Gastrocnemius medialis (tissue), 4 donors: ENCODE results near the gene URM1. TPM values are rescaled to one million over a fixed set of nuclear protein-coding genes. Genes with fewer than 3 reads are reported as not detected.

ENCODE experiments used
- ATAC-seq, 2 donors: fragments of 150-250 bp; one replicate each; pipeline ENCODE4 v1.9.1; 2016
- DNase-seq, 2 donors: peaks; one replicate each; pipeline ENCODE4 v3.0.0-alpha.2; 2019
- H3K27ac ChIP-seq, 4 donors: fragments of 200-600 bp; sonication (generic); 1 replicate in 1 of 4; 2 replicates in 3 of 4; pipeline ENCODE4 v1.5.1; 2016 to 2018; ENCODE audit warnings: mild to moderate bottlenecking in 2 of 4, moderate library complexity in 1 of 4
- H3K27me3 ChIP-seq, 3 donors: fragments of 200-600 bp; sonication (generic) in 2 of 3; 1 replicate in 1 of 3; 2 replicates in 2 of 3; pipeline versions ENCODE4 v1.5.1 to v1.6.0; 2016 to 2019; ENCODE audit warnings: mild to moderate bottlenecking in 1 of 3, moderate library complexity in 1 of 3
- H3K36me3 ChIP-seq, 2 donors: fragments of 200-600 bp; sonication (generic) in 1 of 2; one replicate each; pipeline ENCODE4 v1.5.1; 2017 to 2018
- H3K4me1 ChIP-seq, 2 donors: fragments of 200-600 bp; sonication (generic) in 1 of 2; one replicate each; pipeline ENCODE4 v1.5.1; 2016 to 2017; ENCODE audit warnings: mild to moderate bottlenecking in 2 of 2
- H3K4me3 ChIP-seq, 4 donors: fragments of 200-600 bp; sonication (generic) in 3 of 4; 1 replicate in 1 of 4; 2 replicates in 3 of 4; pipeline ENCODE4 v1.5.1; 2016 to 2019; ENCODE audit warnings: mild to moderate bottlenecking in 2 of 4
- H3K9me3 ChIP-seq, 3 donors: fragments of 200-600 bp; sonication (generic) in 2 of 3; 1 replicate in 1 of 3; 2 replicates in 2 of 3; pipeline ENCODE4 v1.5.1; 2016 to 2019
- POLR2A ChIP-seq, 2 donors: fragments of 450-650 bp; IDR thresholded peaks; one replicate each; pipeline ENCODE4 v1.6.1; 2017; ENCODE audit warnings: antibody characterized with exemption in 2 of 2, mild to moderate bottlenecking in 2 of 2, moderate library complexity in 2 of 2
- in situ Hi-C, 4 donors: fragments of 200-750 bp; cut with MboI; loops; one replicate each; pipeline versions ENCODE4 v1.15.0 to v1.8.0; 2017; ENCODE audit warnings: low sequenced_read_pairs in 4 of 4
- intact Hi-C: fragments of 100-400 bp; cut with DNase I; formaldehyde crosslinking; loops from one replicate; pipeline ENCODE4 v1.15.1; 2023; ENCODE audit warnings: low total_unique reads
- total RNA-seq, 4 donors: library from RNA; depleted of rRNA; stranded (reverse); fragments of >200 nt; gene quantifications; one replicate each; pipeline versions ENCODE4 v1.1.0 to v1.2.3, GENCODE V29; 2016
- TF ChIP-seq, protein P1 (sequence below), 5 experiments: fragments of 450-650 bp in 3 of 5; fragments of 200-600 bp in 2 of 5; sonication (generic) in 2 of 5; IDR thresholded peaks in 4 of 5; conservative IDR thresholded peaks in 1 of 5; 1 replicate in 4 of 5; 2 replicates in 1 of 5; pipeline ENCODE4 v1.5.1; 2016 to 2019; ENCODE audit warnings: antibody characterized with exemption in 5 of 5, mild to moderate bottlenecking in 3 of 5, moderate library complexity in 3 of 5

The URM1 gene
- total RNA-seq, 4 donors from 2014 or later: 24.1 to 34.1 (median 32.9) TPM

GRCh38 chr9:128349772-128350171, 21.4 kb upstream of the URM1 start:
- intact Hi-C loops: no loop called here
- no peaks in the 10 kb centered on the region for H3K4me1 ChIP-seq
- DNase-seq: no peak
- TF ChIP-seq POLR2A (IDR thresholded peaks at IDR 0.05): no peak
- TF ChIP-seq, protein P1, sequence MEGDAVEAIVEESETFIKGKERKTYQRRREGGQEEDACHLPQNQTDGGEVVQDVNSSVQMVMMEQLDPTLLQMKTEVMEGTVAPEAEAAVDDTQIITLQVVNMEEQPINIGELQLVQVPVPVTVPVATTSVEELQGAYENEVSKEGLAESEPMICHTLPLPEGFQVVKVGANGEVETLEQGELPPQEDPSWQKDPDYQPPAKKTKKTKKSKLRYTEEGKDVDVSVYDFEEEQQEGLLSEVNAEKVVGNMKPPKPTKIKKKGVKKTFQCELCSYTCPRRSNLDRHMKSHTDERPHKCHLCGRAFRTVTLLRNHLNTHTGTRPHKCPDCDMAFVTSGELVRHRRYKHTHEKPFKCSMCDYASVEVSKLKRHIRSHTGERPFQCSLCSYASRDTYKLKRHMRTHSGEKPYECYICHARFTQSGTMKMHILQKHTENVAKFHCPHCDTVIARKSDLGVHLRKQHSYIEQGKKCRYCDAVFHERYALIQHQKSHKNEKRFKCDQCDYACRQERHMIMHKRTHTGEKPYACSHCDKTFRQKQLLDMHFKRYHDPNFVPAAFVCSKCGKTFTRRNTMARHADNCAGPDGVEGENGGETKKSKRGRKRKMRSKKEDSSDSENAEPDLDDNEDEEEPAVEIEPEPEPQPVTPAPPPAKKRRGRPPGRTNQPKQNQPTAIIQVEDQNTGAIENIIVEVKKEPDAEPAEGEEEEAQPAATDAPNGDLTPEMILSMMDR (IDR thresholded peaks at IDR 0.05 in 4 of 5, conservative IDR thresholded peaks at IDR 0.05 in 1 of 5): no peak
- peaks cover 0 to 75% of the 10 kb centered on the region in 2 donors for H3K36me3 ChIP-seq
- H3K27me3 ChIP-seq: no peaks in the 10 kb centered on the region
- ATAC-seq: no peak
- H3K4me3 ChIP-seq: no peak overlapping the region
- no peaks in the 10 kb centered on the region for H3K9me3 ChIP-seq
- H3K27ac ChIP-seq: no peak overlapping the region
- in situ Hi-C loops: loop anchor here in 1 of 4 donors (25.0 kb wide), 1 partner anchor 162 kb away; the partner anchor contains the start of gene CIZ1

DNA sequence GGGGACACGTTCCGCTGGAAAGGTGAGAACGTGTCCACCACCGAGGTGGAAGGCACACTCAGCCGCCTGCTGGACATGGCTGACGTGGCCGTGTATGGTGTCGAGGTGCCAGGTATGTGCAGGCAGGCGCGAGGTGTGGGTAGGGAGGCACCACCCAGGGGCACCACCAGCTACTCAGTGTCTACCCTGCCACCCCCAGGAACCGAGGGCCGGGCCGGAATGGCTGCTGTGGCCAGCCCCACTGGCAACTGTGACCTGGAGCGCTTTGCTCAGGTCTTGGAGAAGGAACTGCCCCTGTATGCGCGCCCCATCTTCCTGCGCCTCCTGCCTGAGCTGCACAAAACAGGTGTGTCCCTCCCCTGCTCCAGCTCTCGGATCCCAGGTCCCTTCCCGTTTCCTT, 15.7 kb upstream of the URM1 start:
- TF ChIP-seq, protein P1 (IDR thresholded peaks at IDR 0.05 in 4 of 5, conservative IDR thresholded peaks at IDR 0.05 in 1 of 5): no peak
- TF ChIP-seq POLR2A (IDR thresholded peaks at IDR 0.05): no peak
- in situ Hi-C loops: no loop called here
- Histone ChIP-seq H3K4me3 (no peak overlapping the region), H3K27ac (no peak overlapping the region), H3K36me3 (peaks cover 0 to 38% of the 10 kb centered on the region in 2 donors), H3K4me1 (no peaks in the 10 kb centered on the region), H3K9me3 (no peaks in the 10 kb centered on the region), H3K27me3 (no peaks in the 10 kb centered on the region)
- ATAC-seq: no peak
- DNase-seq: no peak
- intact Hi-C loops: no loop called here

DNA sequence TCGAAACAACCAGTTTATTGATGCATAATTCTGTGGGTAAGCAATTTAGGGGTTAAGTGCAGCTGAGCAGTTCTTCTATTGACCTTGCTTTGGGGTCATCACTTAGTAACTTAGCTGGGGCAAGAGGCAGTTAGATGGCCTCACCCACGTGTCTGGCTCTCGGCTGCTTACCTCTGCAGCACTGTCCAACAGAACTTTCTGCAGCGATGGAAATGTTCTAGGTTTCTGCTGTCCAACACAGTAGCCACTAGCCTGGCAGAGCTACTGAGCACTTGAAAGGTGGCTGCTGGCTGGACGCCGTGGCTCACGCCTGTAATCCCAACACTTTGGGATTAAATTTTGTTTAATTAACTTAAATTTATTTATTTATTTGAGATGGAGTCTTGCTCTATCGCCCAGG, 13.1 kb upstream of the URM1 start:
- H3K27me3 ChIP-seq: no peaks in the 10 kb centered on the region
- H3K4me1 ChIP-seq: peaks cover 5 to 13% of the 10 kb centered on the region in 2 donors
- no peak for DNase-seq
- TF ChIP-seq, protein P1 (IDR thresholded peaks at IDR 0.05 in 4 of 5, conservative IDR thresholded peaks at IDR 0.05 in 1 of 5): no peak
- no peak for TF ChIP-seq POLR2A (IDR thresholded peaks at IDR 0.05)
- H3K27ac ChIP-seq: no peak overlapping the region
- no peak overlapping the region for H3K4me3 ChIP-seq
- H3K9me3 ChIP-seq: no peaks in the 10 kb centered on the region
- peaks cover 0 to 24% of the 10 kb centered on the region in 2 donors for H3K36me3 ChIP-seq
- in situ Hi-C loops: no loop called here
- intact Hi-C loops: no loop called here
- no peak for ATAC-seq

DNA sequence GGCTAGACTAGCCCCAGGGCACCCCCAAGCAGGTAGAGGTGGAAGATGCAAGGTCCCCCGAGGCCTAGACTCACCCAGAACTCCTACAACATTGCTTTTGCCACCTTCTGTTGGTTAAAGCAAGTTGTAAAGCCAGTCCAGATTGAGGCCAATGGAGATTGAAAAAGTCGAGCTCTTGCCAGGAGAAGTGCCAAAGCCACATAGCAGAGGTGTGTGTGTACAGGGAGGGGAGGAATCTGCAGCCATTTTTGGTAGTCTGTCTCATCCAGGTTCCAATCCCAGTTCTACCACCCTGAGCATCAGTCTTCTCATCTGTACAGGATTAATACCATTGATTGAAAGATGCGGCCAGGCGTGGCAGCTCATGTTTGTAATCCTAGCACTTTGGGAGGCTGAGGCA, 12.3 kb upstream of the URM1 start:
- TF ChIP-seq, protein P1 (IDR thresholded peaks at IDR 0.05 in 4 of 5, conservative IDR thresholded peaks at IDR 0.05 in 1 of 5): no peak
- no peak for TF ChIP-seq POLR2A (IDR thresholded peaks at IDR 0.05)
- Histone ChIP-seq H3K27ac (no peak overlapping the region), H3K36me3 (peaks cover 0 to 20% of the 10 kb centered on the region in 2 donors), H3K4me1 (peaks cover 5 to 13% of the 10 kb centered on the region in 2 donors), H3K4me3 (no peak overlapping the region), H3K9me3 (no peaks in the 10 kb centered on the region), H3K27me3 (no peaks in the 10 kb centered on the region)
- intact Hi-C loops: no loop called here
- no peak for ATAC-seq
- in situ Hi-C loops: no loop called here
- no peak for DNase-seq

DNA sequence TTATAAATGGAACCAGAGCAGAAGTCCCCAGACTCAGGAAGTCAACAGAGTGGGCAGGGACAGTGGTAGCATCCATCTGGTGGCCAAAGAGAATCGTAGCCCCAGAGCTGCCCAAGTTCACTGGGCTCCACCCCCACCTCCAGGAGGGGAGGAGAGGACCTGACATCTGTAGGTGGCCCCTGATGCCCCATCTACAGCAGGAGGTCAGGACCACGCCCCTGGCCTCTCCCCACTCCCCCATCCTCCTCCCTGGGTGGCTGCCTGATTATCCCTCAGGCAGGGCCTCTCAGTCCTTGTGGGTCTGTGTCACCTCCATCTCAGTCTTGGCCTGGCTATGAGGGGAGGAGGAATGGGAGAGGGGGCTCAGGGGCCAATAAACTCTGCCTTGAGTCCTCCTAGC, 10.3 kb upstream of the URM1 start:
- intact Hi-C loops (no loop called here), in situ Hi-C loops (loop anchor here in 2 of 4 donors (5.0 to 10.0 kb wide), 2 partner anchors 51 to 54 kb away; no protein-coding TSS in a partner anchor)
- peaks cover 0 to 10% of the 10 kb centered on the region in 2 donors for H3K36me3 ChIP-seq
- H3K4me3 ChIP-seq: no peak overlapping the region
- no peak overlapping the region for H3K27ac ChIP-seq
- H3K4me1 ChIP-seq: peaks cover 15 to 19% of the 10 kb centered on the region in 2 donors
- DNase-seq (no peak), ATAC-seq (no peak)
- no peaks in the 10 kb centered on the region for H3K9me3 ChIP-seq
- H3K27me3 ChIP-seq: no peaks in the 10 kb centered on the region
- TF ChIP-seq, protein P1 (IDR thresholded peaks at IDR 0.05 in 4 of 5, conservative IDR thresholded peaks at IDR 0.05 in 1 of 5): no peak
- TF ChIP-seq POLR2A (IDR thresholded peaks at IDR 0.05): no peak
